Subcutaneous adipose tissue (tissue), 4 donors: ENCODE results near the gene KIF9. TPM values are rescaled to one million over a fixed set of nuclear protein-coding genes. Genes with fewer than 3 reads are reported as not detected.

Experiments
- CTCF ChIP-seq: fragments of 450-650 bp; IDR thresholded peaks from one replicate; pipeline ENCODE4 v1.5.1; 2016; ENCODE audit warnings: low read depth, mild to moderate bottlenecking, control low read depth, antibody characterized with exemption, moderate library complexity
- total RNA-seq, 4 donors: library from RNA; depleted of rRNA; stranded (reverse); fragments of >200 nt; gene quantifications; one replicate each; pipeline ENCODE4 v1.1.0, GENCODE V29; 2016

The KIF9 gene
- total RNA-seq, 4 donors from 2014 or later = 0.85 to 10.8 (median 6.2) TPM

- TF ChIP-seq CTCF = no peak
These were observed 1.2 kb upstream of the KIF9 start for GRCh38 chr3:47283591-47284364.

GRCh38 chr3:47283193-47283537 is 566 bp upstream of the KIF9 start:
- TF ChIP-seq CTCF = no peak

GRCh38 chr3:47280519-47280918 is 2.1 kb downstream of the KIF9 start:
- TF ChIP-seq CTCF = no peak

- TF ChIP-seq CTCF = no peak
These were observed 6.0 kb downstream of the KIF9 start for GRCh38 chr3:47276558-47276957.

GRCh38 chr3:47274652-47275051 is 7.9 kb downstream of the KIF9 start:
- no peak for TF ChIP-seq CTCF

GRCh38 chr3:47273564-47273963 is 9.0 kb downstream of the KIF9 start:
- TF ChIP-seq CTCF = no peak

GRCh38 chr3:47270526-47270925 is 12.1 kb downstream of the KIF9 start:
- no peak for TF ChIP-seq CTCF
